Measurements from ENCODE around the gene DAPK2.
"Not testable (repeated sequence)": the region's sequence is repeated elsewhere in the genome, so short reads cannot be mapped to it uniquely, and the experiment has no call there.

Gene DAPK2

GRCh38 chr15:63906266-63906584 is 140.1 kb downstream of the DAPK2 start:
- DNase-seq (ENCODE audit: insufficient read length, low spot score) (no peak), FAIRE-seq (no peak)
- TF ChIP-seq, protein P1, sequence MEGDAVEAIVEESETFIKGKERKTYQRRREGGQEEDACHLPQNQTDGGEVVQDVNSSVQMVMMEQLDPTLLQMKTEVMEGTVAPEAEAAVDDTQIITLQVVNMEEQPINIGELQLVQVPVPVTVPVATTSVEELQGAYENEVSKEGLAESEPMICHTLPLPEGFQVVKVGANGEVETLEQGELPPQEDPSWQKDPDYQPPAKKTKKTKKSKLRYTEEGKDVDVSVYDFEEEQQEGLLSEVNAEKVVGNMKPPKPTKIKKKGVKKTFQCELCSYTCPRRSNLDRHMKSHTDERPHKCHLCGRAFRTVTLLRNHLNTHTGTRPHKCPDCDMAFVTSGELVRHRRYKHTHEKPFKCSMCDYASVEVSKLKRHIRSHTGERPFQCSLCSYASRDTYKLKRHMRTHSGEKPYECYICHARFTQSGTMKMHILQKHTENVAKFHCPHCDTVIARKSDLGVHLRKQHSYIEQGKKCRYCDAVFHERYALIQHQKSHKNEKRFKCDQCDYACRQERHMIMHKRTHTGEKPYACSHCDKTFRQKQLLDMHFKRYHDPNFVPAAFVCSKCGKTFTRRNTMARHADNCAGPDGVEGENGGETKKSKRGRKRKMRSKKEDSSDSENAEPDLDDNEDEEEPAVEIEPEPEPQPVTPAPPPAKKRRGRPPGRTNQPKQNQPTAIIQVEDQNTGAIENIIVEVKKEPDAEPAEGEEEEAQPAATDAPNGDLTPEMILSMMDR (IDR thresholded peaks at IDR 0.05; ENCODE audit: insufficient read depth, missing control alignments) = no peak

DNA sequence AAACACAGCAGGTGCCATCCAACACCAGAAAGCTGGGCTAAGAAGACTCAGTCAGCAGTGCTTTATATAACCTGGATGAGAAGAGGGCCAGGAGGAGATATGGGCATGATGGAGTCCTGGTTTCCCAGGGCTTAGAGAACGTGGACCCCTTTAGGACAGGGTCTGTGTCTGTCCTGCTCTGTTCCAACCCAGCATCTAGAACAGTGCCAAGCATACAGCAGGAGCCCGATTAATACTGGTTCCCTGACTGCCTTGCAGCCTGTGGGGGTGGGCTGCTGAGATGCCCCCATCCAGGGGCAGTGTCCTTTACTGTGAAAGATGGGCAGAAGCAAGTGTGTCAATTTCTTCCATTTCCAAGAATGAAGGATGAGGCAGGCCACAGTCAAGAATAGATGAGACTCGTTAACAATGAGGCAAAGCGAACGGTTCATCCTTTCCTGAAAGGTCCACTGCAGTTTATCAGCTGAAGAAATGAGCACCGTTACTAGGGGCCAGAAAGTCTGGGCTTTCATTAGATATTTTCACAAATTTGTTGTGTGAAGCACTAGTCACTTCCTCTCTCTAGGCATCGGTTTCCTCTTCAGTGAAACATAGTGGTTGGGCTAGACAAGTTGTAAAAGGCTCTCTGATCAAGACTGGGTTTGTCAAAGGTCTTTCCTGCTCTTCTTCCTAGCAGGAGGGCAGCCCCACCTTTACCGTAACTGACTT is 140.6 kb downstream of the DAPK2 start:
- no peak for FAIRE-seq
- TF ChIP-seq, protein P1 (IDR thresholded peaks at IDR 0.05; ENCODE audit: insufficient read depth, missing control alignments) = no peak
- no peak for DNase-seq (ENCODE audit: insufficient read length, low spot score)

- DNase-seq (ENCODE audit: insufficient read length, low spot score) = no peak
- TF ChIP-seq, protein P1 (IDR thresholded peaks at IDR 0.05; ENCODE audit: insufficient read depth, missing control alignments) = no peak
- FAIRE-seq = no peak
Observed at GRCh38 chr15:63905131-63905530, 141.2 kb downstream of the DAPK2 start.

DNA sequence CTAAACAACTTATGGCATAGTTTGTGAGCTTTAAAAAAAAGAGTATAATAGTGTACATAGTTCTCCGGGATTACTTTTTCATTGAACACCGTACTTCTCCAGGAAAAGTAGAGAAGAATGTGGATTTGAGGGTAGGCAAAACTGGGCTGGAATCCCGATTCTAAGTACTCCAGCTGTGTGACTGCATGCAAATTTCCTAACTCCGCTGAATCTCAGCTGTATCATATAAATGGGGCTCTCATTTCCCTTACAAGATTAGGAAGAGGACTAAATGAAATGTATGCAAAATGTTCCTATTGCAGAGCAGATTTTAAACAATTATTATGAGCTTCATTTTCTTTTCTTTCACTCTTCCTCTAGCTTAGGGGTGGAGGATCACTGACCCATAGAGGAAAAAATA is 142.2 kb downstream of the DAPK2 start:
- FAIRE-seq (no peak), DNase-seq (ENCODE audit: insufficient read length, low spot score) (no peak)
- TF ChIP-seq, protein P1 (IDR thresholded peaks at IDR 0.05; ENCODE audit: insufficient read depth, missing control alignments) = no peak

DNA sequence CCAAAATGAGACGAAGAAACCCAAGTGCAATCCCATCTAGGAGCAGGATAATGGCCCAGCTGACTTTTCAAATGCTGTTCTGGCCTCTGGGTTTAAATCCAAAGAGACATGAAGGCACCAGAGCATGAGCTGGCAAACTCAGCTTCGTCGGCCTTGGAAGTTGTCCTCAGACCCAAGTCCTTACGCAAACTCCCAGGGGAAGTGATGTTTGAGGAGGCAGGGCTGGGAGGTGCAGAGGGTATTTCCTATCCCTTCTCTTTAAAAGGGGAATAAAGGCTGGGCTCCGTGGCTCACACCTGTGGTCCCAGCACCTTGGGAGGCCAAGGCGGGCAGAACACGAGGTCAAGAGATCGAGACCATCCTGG is 143.6 kb downstream of the DAPK2 start:
- FAIRE-seq (no peak), DNase-seq (ENCODE audit: insufficient read length, low spot score) (no peak)
- TF ChIP-seq, protein P1 (IDR thresholded peaks at IDR 0.05; ENCODE audit: insufficient read depth, missing control alignments) = no peak

- FAIRE-seq = no peak
- DNase-seq (ENCODE audit: insufficient read length, low spot score) = no peak
- TF ChIP-seq, protein P1 (IDR thresholded peaks at IDR 0.05; ENCODE audit: insufficient read depth, missing control alignments) = no peak
Observed at GRCh38 chr15:63901912-63902670, 144.2 kb downstream of the DAPK2 start.

- TF ChIP-seq, protein P1 (IDR thresholded peaks at IDR 0.05; ENCODE audit: insufficient read depth, missing control alignments) = no peak
- FAIRE-seq (no peak), DNase-seq (ENCODE audit: insufficient read length, low spot score) (no peak)
Observed at GRCh38 chr15:63900306-63900705, 146.0 kb downstream of the DAPK2 start.

- FAIRE-seq; DNase-seq (ENCODE audit: insufficient read length, low spot score): not testable (repeated sequence)
Observed at GRCh38 chr15:63899606-63900005, 146.7 kb downstream of the DAPK2 start.
